Cardiac fibroblast (primary cell): ENCODE measurements around the gene PRPSAP1.

Experiments used
- DNase-seq, 2 donors: peaks; one replicate each; pipeline versions ENCODE4 v3.0.0 to v3.0.0-alpha.2; 2010; ENCODE audit warnings: low read depth in 2 of 2
- H3K4me3 ChIP-seq, 2 donors: replicated peaks in 1 of 2; 1 replicate in 1 of 2; 2 replicates in 1 of 2; pipeline ENCODE4 v1.5.1; 2011; ENCODE audit warnings: low read depth in 2 of 2, low read length in 2 of 2, mild to moderate bottlenecking in 2 of 2, moderate library complexity in 1 of 2
- TF ChIP-seq, protein P1 (sequence below): IDR thresholded peaks from one replicate; pipeline ENCODE4 v1.5.1; 2011; ENCODE audit warnings: low read depth, mild to moderate bottlenecking, low read length, inconsistent platforms

The PRPSAP1 gene

DNA sequence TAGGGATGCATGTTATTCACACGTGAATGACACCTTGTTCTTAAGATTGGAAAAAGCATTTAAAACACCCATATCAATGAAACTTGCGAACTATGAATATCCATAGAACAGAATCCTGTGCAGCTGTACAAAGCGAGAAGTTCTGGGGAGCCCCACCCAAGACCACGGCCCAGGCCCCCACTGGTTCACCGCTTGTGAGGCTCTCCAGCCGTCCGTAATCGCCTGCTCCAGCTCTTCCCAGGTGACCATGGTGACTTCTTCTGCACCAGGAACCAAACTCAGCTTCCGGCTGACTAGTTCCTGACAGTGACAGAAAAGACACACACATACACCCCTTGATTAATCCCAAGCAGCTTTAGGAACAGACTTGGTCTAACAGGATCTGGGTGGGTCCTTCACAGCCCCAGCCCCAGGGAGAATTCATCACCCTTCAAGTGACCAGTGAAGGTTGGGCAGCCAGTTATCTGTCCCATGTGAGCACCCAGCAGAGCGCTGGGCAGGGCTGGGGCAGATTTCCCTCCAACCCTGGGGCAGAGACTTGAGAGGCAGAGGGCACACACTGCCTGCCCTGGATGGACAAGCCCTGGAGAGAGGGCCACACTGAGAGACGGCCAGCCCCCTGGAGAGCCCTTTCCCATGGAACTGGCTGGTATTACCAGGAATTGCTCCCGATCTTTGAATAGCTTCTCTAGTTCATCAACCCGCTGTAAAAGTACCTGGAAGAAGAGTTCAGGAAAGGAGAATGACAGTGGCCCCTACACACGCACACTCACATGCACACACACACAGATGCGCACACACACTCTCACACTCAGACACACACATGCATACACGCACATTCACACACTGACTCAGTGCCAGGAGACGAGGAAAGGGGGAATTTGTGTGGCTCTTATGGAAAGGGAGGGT lies 49.2 kb downstream of the PRPSAP1 start:
- TF ChIP-seq, protein P1, sequence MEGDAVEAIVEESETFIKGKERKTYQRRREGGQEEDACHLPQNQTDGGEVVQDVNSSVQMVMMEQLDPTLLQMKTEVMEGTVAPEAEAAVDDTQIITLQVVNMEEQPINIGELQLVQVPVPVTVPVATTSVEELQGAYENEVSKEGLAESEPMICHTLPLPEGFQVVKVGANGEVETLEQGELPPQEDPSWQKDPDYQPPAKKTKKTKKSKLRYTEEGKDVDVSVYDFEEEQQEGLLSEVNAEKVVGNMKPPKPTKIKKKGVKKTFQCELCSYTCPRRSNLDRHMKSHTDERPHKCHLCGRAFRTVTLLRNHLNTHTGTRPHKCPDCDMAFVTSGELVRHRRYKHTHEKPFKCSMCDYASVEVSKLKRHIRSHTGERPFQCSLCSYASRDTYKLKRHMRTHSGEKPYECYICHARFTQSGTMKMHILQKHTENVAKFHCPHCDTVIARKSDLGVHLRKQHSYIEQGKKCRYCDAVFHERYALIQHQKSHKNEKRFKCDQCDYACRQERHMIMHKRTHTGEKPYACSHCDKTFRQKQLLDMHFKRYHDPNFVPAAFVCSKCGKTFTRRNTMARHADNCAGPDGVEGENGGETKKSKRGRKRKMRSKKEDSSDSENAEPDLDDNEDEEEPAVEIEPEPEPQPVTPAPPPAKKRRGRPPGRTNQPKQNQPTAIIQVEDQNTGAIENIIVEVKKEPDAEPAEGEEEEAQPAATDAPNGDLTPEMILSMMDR = no peak
- no peak for DNase-seq

DNA sequence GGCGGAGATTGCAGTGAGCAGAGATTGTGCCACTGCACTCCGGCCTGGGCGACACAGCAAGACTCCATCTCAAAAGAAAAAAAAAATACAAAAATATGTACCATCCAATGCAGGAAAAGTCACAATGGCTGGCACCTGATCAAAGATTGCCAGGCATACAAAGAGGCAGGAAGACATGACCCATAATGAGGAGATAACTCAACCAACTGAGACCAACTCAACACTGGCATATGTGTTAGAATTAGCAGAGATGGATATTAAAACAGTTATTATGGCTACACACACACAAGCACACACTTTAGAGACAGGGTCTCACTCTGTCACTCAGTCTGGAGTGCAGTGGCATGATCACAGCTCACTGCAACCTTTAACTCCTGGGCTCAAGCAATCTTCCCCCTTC lies 56.3 kb downstream of the PRPSAP1 start:
- no peak overlapping the region for H3K4me3 ChIP-seq
- no peak for DNase-seq
- TF ChIP-seq, protein P1 = no peak

More for the DNA sequence above, 49.2 kb downstream of the PRPSAP1 start:
- H3K4me3 ChIP-seq = no peak overlapping the region

DNA sequence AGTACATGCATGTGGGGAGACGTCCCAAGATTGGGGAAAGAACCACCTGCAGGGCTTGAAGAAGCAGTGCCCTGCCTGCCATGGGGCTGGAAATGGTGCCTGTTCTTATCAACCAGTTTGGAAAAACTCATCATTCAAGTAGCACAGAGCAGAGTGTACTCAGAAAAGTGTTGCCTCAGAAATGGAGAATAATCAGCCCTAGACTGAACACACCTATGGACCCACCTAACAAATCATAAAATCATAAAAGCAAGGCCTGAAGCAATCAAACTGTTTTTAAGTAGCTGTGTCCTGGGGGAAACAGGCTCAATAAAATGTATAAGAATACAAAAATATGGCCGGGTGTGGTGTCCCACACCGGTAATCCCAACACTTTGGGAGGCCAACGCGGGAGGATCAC lies 56.8 kb downstream of the PRPSAP1 start:
- no peak overlapping the region for H3K4me3 ChIP-seq
- TF ChIP-seq, protein P1 = no peak
- DNase-seq = no peak

DNA sequence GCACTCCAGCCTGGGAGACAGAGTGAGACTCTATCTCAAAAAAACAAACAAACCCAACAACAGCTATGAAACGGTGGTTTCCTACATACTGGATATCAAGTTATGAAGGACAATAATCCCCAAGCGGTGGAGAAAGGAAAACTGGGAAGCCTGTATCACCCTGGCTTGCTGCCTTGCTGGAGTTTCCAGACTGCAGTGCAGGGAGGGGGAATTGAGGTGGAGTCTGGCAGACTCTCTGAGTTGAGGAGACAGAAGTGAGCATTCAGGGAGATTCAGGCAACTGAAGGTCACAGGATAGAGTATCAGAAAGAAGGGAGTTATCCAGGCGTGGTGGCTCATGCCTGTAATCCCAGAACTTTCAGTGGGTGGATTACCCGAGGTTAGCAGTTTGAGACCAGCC lies 57.5 kb downstream of the PRPSAP1 start:
- no peak overlapping the region for H3K4me3 ChIP-seq
- DNase-seq = no peak
- TF ChIP-seq, protein P1 = no peak

DNA sequence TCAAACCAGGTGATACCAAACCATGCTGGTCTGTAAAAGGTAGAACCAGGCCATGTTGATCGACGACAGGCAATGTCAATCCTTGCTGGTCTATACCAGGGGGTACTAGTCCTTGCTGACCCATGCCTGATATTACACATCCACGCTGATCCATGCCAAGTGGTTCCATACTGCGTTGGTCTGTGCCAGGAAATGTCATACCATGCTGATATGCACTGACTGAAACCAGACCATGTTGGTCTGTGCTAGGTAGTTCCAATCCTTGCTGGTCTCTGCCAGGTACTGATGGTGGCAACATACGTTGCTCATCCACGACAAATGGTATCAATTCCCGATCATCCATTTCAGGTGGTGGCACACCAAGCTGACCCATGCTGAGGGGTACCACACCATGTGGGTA lies 60.6 kb downstream of the PRPSAP1 start:
- H3K4me3 ChIP-seq = no peak overlapping the region
- TF ChIP-seq, protein P1 = no peak
- DNase-seq = no peak

DNA sequence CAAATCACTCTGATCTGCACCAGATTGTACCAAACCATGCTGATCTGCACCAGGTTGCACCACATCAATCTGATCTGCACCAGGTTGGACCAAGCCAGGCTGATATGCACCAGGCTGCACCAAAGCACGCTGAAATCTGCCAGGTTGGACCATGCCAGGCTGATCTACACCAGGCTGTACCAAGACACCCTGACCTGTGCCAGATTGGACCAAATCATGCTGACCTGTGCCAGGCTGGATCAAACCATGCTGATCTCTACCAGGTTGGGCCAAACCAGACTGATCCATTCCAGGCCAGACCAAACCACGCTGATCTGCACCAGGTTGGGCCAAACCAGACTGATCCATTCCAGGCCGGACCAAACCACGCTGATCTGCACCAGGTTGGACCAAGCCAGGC lies 61.1 kb downstream of the PRPSAP1 start:
- no peak for DNase-seq
- no peak overlapping the region for H3K4me3 ChIP-seq
- TF ChIP-seq, protein P1 = no peak
